AG10803 (cell line): ENCODE data around the gene SLC13A5.
"Not testable (repeated sequence)": the region's sequence is repeated elsewhere in the genome, so short reads cannot be mapped to it uniquely, and the experiment has no call there.

ENCODE experiments used
- DNase-seq: peaks from one replicate; pipeline ENCODE4 v3.0.0; 2010; ENCODE audit warnings: low read depth
- H3K4me3 ChIP-seq: 2 replicates; pipeline ENCODE4 v1.5.1; 2011; ENCODE audit warnings: mild to moderate bottlenecking, low read length, control low read depth
- CTCF ChIP-seq: conservative IDR thresholded peaks from 2 replicates; pipeline ENCODE4 v1.5.1; 2011; ENCODE audit warnings: mild to moderate bottlenecking, low read length, control low read depth, inconsistent platforms

SLC13A5 gene

DNA sequence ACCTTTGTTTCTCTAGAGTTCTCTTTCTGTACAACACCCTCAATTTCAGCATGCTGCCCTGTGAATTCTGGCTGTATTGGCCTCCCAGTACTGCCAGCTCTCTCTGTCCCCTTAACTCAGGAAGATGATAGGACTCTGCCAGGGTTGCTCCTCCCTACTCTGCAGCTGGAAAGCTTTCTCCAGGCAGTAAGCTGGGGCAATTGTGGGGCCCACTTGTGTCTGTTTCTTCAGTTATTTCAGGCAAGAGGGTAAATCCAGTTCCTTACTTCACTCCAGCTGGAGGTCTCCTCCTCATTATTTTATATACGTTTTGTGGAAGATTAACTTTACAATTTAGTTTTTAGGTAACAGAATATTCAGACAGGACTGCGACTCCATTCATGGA is 51.7 kb downstream of the SLC13A5 start:
- TF ChIP-seq CTCF, result no peak
- no peak for DNase-seq
- H3K4me3 ChIP-seq, result no peak overlapping the region

DNA sequence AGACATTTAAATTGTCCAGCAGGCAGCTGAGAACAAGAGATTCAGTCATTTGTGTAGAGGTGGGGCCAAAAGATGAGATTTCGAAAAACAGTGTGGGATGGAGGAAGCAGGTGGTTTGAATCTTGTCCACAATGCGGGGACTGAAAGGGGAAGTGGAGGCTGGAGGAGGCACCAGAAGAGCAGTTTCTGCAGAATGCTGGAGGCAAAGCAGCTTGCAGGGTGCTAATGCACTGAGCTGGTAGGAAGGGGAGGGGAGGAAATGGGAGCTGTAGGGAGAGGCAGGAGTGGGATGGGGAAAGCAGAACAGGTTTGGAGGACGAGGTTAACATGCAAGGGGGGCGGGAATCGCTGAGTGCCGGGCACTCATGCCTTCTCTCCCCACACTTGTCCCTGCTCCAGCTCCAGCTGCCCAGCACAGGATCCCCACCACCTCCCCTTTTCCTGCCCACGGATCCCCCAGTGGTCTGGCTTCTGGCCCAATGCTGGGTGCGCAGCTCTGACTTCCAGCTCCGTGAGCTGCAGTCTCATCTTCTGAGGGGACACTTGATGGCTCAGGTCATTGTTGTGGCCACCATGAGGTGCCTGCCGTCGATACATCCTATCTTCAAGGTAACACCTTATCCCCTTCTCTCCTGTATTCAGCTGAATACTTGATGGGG is 52.2 kb downstream of the SLC13A5 start:
- no peak for TF ChIP-seq CTCF
- DNase-seq, result no peak
- no peak overlapping the region for H3K4me3 ChIP-seq

DNA sequence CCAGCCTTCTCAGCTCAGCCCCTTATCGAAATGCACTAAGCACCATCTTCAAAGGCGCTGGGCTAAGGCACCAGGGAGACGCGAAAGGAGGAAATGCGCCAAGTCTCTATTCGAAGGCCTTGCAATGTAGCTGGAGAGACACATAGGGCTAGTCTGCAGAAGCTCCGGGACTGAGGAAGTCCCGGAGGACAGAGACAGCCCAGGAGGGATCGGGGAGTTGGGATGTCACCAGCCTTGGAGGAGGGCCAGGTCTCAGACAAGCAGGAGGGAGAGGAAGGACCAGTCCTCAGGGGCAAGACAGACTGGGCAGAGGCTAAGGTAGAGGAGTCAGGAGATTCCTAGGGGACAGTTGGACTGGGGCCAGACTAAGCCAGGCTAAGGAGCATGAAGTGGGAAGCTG is 53.1 kb downstream of the SLC13A5 start:
- DNase-seq, result no peak
- H3K4me3 ChIP-seq, result no peak overlapping the region
- TF ChIP-seq CTCF, result no peak

GRCh38 chr17:6658411-6658810 is 54.8 kb downstream of the SLC13A5 start:
- DNase-seq, result not testable (repeated sequence)

GRCh38 chr17:6657633-6658287 is 55.4 kb downstream of the SLC13A5 start:
- DNase-seq, result no peak
- no peak overlapping the region for H3K4me3 ChIP-seq
- TF ChIP-seq CTCF, result no peak

More at GRCh38 chr17:6658411-6658810, 54.8 kb downstream of the SLC13A5 start:
- H3K4me3 ChIP-seq, result not testable (repeated sequence)

GRCh38 chr17:6656797-6657632 is 56.2 kb downstream of the SLC13A5 start:
- DNase-seq, result not testable (repeated sequence)

DNA sequence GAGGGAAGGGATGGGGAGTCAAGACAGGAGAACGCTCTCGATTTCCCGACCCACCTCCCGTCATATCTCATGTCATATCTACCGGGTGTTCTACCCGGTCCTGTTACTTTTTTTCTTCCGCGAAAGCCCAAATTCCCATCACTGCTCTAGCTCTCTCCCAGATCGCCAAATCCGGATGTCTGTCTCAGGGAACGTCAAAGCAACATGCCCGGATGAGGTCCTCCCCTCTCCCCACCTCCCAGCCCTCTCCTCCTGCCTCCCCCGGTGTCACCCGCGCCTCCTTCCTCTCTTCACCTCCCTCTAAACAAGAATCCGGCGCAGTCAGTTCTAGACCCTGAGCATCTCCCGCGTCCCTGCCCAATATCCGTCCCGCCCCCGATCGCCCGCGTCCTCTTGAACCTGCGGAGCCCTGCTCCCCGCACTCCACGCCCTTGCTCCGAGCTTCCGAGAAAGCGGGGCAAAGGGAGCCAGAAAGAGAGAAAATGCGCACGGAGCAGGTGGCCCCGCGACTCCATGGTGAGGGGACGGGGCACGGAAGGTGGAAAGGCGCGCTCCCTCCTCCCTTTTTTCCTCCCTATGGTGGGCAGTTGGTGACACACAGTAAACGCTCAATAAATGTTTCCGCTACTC is 57.3 kb downstream of the SLC13A5 start:
- not testable (repeated sequence) for DNase-seq, H3K4me3 ChIP-seq

More at GRCh38 chr17:6656797-6657632, 56.2 kb downstream of the SLC13A5 start:
- H3K4me3 ChIP-seq, result not testable (repeated sequence)

DNA sequence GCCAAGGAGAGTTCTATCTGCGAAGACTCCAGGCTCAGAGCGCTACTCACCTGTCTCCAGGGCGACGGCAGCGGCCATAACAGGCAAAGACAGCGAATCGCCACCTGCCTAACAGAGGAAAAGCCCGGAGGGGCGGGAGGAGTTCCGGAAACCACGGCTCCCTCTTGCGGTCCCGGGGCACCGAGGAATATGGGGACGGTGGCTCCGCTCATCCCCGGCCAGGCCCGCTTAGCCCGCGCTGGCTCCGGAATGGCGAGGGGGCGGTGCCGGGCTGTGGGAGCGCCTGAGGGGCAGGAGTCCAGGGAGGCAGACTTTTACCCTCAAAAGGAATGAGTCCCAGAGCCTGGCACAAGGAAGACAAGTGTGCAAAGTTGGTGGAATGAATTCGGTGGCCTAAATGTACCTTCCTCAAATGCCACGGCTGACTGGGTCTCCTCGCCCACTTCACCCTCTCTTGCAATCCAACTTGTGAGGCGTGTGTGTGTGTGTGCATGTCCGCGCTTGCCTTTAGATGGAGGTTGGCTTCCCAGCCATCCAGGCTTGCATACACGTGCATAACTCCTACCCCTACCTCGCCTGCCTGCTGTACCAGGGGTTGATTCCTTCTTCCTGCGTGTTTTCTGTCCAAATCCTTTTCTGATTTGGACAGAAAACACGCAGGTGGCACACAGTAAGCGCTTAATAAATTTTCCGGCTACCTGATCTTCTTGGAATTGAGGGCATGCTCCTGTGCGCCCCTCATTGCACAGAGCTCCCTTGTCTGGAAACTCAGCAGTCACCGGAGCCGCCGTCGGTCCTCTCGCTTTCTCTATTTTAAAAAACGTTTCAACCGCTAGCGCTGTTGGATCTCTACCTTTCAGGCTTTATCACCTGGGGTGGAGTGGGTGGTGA is 58.1 kb downstream of the SLC13A5 start:
- no peak for DNase-seq
- TF ChIP-seq CTCF, result no peak; the same call in 1 of the 2 replicates
- no peak overlapping the region for H3K4me3 ChIP-seq
